Measurements from ENCODE around the gene NOP58.

The NOP58 gene

DNA sequence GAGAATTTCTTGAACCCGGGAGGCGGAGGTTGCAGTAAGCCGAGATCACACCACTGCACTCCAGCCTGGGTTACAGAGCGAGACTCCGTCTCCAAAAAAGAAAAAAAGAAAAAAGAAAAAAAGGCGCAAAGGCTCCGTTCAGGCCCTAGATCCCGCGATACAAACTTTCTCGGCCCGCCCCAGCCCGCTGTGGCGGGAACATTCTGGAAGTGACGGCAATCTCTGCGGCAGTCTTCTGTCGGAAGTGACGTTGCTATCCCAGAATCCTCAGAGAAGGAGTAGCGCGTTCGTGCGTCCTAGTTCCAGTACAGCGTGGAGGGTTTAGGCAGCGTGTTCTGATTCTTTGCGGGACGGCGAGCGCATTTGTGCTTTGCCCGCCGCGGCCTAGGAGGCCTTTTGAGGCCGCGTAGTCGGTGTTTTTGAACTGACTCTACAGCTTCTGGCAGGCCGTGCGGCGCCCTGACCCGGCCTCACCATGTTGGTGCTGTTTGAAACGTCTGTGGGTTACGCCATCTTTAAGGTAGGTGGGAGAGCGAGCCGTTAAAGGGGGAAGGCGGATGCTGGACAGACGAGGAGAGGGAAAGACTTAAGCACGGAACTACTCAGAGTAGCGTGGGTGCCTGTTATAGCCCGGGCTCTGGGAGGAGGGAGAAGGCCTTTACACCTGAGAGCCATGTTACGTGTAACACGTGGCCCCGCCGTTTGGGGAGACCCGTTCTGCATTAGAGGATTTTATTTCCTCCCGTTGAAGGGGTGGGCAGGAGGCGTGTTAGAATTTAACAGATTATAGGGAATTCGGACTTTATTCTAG lies at the start of gene NOP58 (continued):
- TF ChIP-seq REST (tag by site-specific recombination; IDR thresholded peaks at IDR 0.05) (peak; percentile 59; the same call in 1 of the 2 replicates), ZNF660 (tag by site-specific recombination; IDR thresholded peaks at IDR 0.05) (peak; percentile 82), ZNF335 (tag by site-specific recombination; conservative IDR thresholded peaks at IDR 0.05) (peak; percentile 98), ZEB2 (tag by site-specific recombination; IDR thresholded peaks at IDR 0.05) (0 out of 2 replicates have a peak, but pooled peaks have one; percentile 47), BCL11B (tag by site-specific recombination; IDR thresholded peaks at IDR 0.05; ENCODE audit: low read depth) (no peak), ZSCAN23 (tag by site-specific recombination; IDR thresholded peaks at IDR 0.05) (0 out of 2 replicates have a peak, but pooled peaks have one; percentile 54), ZNF561 (tag by site-specific recombination; IDR thresholded peaks at IDR 0.05; ENCODE audit: borderline replicate concordance) (peak; percentile 25; the same call in 1 of the 2 replicates), PRDM10 (tag by site-specific recombination; IDR thresholded peaks at IDR 0.05) (peak; percentile 38; the same call in 1 of the 2 replicates), SCRT2 (tag by site-specific recombination; IDR thresholded peaks at IDR 0.05) (peak; percentile 84), ZNF501 (tag by site-specific recombination; IDR thresholded peaks at IDR 0.05) (peak; percentile 84), ZNF791 (tag by site-specific recombination; IDR thresholded peaks at IDR 0.05) (no peak), OVOL3 (tag by site-specific recombination; IDR thresholded peaks at IDR 0.05) (0 out of 2 replicates have a peak, but pooled peaks have one; percentile 18), ZBTB21 (tag by site-specific recombination; IDR thresholded peaks at IDR 0.05) (peak; percentile 87), GLI2 (tag by site-specific recombination; IDR thresholded peaks at IDR 0.05; ENCODE audit: borderline replicate concordance, low read depth) (no peak), ZNF391 (tag by site-specific recombination; IDR thresholded peaks at IDR 0.05; ENCODE audit: borderline replicate concordance, low read depth) (peak; percentile 20; the same call in 1 of the 2 replicates), ZNF777 (tag by site-specific recombination; IDR thresholded peaks at IDR 0.05; ENCODE audit: borderline replicate concordance) (no peak), YY2 (tag by site-specific recombination; IDR thresholded peaks at IDR 0.05) (peak; percentile 88), ZFHX2 (tag by site-specific recombination; conservative IDR thresholded peaks at IDR 0.05) (peak; percentile 43; the same call in 1 of the 2 replicates), ZNF292 (tag by site-specific recombination; IDR thresholded peaks at IDR 0.05; ENCODE audit: borderline replicate concordance, low read depth) (no peak), GLI4 (tag by site-specific recombination; IDR thresholded peaks at IDR 0.05) (no peak), ZNF629 (tag by site-specific recombination; IDR thresholded peaks at IDR 0.05) (peak; percentile 93), ATF2 (tag by site-specific recombination; IDR thresholded peaks at IDR 0.05; ENCODE audit: low read depth) (peak; percentile 4; the same call in 1 of the 2 replicates)
- TF ChIP-seq, protein P1, sequence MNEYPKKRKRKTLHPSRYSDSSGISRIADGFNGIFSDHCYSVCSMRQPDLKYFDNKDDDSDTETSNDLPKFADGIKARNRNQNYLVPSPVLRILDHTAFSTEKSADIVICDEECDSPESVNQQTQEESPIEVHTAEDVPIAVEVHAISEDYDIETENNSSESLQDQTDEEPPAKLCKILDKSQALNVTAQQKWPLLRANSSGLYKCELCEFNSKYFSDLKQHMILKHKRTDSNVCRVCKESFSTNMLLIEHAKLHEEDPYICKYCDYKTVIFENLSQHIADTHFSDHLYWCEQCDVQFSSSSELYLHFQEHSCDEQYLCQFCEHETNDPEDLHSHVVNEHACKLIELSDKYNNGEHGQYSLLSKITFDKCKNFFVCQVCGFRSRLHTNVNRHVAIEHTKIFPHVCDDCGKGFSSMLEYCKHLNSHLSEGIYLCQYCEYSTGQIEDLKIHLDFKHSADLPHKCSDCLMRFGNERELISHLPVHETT (tag by site-specific recombination; IDR thresholded peaks at IDR 0.05), result peak; percentile 64
- TF ChIP-seq, protein P2, sequence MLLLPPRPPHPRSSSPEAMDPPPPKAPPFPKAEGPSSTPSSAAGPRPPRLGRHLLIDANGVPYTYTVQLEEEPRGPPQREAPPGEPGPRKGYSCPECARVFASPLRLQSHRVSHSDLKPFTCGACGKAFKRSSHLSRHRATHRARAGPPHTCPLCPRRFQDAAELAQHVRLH (tag by site-specific recombination; IDR thresholded peaks at IDR 0.05), result peak; percentile 21; the same call in 1 of the 2 replicates
- TF ChIP-seq, protein P3, sequence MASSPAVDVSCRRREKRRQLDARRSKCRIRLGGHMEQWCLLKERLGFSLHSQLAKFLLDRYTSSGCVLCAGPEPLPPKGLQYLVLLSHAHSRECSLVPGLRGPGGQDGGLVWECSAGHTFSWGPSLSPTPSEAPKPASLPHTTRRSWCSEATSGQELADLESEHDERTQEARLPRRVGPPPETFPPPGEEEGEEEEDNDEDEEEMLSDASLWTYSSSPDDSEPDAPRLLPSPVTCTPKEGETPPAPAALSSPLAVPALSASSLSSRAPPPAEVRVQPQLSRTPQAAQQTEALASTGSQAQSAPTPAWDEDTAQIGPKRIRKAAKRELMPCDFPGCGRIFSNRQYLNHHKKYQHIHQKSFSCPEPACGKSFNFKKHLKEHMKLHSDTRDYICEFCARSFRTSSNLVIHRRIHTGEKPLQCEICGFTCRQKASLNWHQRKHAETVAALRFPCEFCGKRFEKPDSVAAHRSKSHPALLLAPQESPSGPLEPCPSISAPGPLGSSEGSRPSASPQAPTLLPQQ (tag by site-specific recombination; IDR thresholded peaks at IDR 0.05), result peak; percentile 84

Measured in HEK293 (cell line).